ENCODE data around the gene BBS2.

DNA sequence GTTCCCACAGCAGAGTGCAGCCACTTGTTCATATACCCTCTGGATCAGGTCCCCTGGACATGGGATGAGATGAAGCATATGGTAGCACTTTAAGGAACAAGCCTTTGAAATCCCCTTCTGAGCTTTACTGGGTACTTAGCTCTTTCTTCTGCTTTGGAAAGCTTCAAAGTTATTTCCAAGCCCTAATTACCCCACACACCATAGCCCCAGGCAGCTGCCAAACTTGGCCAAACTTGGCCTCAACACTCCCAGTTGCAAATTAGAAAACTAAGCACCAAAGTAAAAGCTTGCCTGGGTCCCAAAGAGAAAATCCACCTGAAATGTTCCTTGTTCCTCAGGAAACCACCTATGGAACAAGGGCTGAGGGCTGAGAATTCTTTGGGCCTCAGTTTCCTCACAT is 29.3 kb upstream of the BBS2 start:
- no peak for TF ChIP-seq POLR2AphosphoS5 (IDR thresholded peaks at IDR 0.05)
- TF ChIP-seq, protein P1, sequence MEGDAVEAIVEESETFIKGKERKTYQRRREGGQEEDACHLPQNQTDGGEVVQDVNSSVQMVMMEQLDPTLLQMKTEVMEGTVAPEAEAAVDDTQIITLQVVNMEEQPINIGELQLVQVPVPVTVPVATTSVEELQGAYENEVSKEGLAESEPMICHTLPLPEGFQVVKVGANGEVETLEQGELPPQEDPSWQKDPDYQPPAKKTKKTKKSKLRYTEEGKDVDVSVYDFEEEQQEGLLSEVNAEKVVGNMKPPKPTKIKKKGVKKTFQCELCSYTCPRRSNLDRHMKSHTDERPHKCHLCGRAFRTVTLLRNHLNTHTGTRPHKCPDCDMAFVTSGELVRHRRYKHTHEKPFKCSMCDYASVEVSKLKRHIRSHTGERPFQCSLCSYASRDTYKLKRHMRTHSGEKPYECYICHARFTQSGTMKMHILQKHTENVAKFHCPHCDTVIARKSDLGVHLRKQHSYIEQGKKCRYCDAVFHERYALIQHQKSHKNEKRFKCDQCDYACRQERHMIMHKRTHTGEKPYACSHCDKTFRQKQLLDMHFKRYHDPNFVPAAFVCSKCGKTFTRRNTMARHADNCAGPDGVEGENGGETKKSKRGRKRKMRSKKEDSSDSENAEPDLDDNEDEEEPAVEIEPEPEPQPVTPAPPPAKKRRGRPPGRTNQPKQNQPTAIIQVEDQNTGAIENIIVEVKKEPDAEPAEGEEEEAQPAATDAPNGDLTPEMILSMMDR (IDR thresholded peaks at IDR 0.05), result no peak
- no peak for TF ChIP-seq POLR2A (IDR thresholded peaks at IDR 0.05)

Measured in transverse colon (tissue), 4 donors.